ENCODE data around the gene DNAJB6.
"Not testable (repeated sequence)": the region's sequence is repeated elsewhere in the genome, so short reads cannot be mapped to it uniquely, and the experiment has no call there.

Gene DNAJB6

DNA sequence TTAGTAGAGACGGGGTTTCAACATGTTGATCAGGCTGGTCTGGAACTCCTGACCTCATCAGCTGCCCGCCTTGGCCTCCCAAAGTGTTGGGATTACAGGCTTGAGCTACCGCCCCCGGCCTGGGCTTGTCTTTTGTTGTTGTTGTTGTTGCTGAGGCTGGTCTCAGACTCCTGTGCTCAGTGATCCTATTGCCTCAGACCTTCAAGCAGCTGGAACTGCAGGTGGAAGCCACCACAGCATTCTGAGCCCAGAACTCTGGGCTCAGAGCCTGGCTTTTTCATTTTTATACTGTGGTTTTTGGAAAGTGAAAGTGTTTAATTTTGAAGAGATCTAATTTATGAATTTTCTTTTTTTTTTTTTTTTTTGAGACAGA, 16.2 kb upstream of the DNAJB6 start:
- no peak for DNase-seq
- Histone ChIP-seq H3K36me3 (ENCODE audit: control insufficient read depth, insufficient read depth, low read length) (no peaks in the 10 kb centered on the region), H3K27ac (ENCODE audit: insufficient read depth, low read length, poor library complexity, severe bottlenecking) (no peak overlapping the region), H3K4me3 (ENCODE audit: insufficient read depth, low read depth, low read length, poor library complexity, severe bottlenecking) (no peak overlapping the region), H3K27me3 (replicated peaks; ENCODE audit: control insufficient read depth, insufficient read depth, low read length, poor library complexity, severe bottlenecking) (no peaks in the 10 kb centered on the region), H3K4me1 (ENCODE audit: control insufficient read depth, insufficient read depth, low read length, poor library complexity, severe bottlenecking) (no peaks in the 10 kb centered on the region), H3K9me3 (ENCODE audit: control insufficient read depth, low read length) (no peaks in the 10 kb centered on the region)

DNA sequence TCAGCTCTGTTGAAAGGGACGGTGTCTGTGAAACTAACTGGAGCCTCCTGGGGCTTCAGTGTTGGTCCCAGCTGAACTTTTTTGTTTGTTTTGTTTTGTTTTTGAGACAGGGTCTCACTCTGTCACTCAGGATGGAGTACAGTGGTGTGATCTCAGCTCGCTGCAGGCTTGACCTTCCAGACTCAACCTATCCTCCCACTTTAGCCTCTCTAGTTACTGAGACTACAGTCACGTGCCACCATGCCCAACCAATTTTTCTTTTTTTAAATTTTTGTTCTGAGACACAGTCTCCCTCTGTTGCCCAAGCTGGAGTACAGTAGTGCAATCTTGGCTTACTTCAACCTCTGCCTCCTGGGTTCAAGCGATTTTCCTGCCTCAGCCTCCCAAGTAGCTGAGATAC, 13.4 kb upstream of the DNAJB6 start:
- Histone ChIP-seq H3K9me3 (ENCODE audit: control insufficient read depth, low read length) (no peaks in the 10 kb centered on the region), H3K36me3 (ENCODE audit: control insufficient read depth, insufficient read depth, low read length) (no peaks in the 10 kb centered on the region), H3K4me1 (ENCODE audit: control insufficient read depth, insufficient read depth, low read length, poor library complexity, severe bottlenecking) (no peaks in the 10 kb centered on the region), H3K27ac (ENCODE audit: insufficient read depth, low read length, poor library complexity, severe bottlenecking) (no peak overlapping the region), H3K27me3 (replicated peaks; ENCODE audit: control insufficient read depth, insufficient read depth, low read length, poor library complexity, severe bottlenecking) (no peaks in the 10 kb centered on the region), H3K4me3 (ENCODE audit: insufficient read depth, low read depth, low read length, poor library complexity, severe bottlenecking) (no peak overlapping the region)
- DNase-seq, result no peak

DNA sequence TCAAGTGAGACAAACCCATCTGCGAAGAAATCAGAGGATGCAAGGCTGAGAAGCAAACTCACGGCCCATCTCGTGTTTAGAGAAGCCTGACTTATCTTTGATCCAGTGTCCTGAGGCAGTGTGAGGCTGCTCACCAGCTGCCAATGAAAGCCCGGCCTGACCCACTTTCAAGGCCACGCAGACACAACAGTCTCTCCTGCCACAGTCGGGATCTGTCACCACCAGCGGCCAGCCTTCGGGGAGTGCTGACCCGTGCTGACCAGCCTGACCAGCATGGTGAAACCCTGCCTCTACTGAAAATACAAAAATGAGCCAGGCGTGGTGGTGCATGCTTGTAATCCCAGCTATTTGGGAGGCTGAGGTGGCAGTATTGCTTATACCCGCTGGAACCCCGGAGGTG, 7.4 kb upstream of the DNAJB6 start:
- Histone ChIP-seq H3K36me3 (ENCODE audit: control insufficient read depth, insufficient read depth, low read length) (no peaks in the 10 kb centered on the region), H3K27me3 (replicated peaks; ENCODE audit: control insufficient read depth, insufficient read depth, low read length, poor library complexity, severe bottlenecking) (no peaks in the 10 kb centered on the region), H3K4me1 (ENCODE audit: control insufficient read depth, insufficient read depth, low read length, poor library complexity, severe bottlenecking) (no peaks in the 10 kb centered on the region), H3K4me3 (ENCODE audit: insufficient read depth, low read depth, low read length, poor library complexity, severe bottlenecking) (no peak overlapping the region), H3K9me3 (ENCODE audit: control insufficient read depth, low read length) (no peaks in the 10 kb centered on the region), H3K27ac (ENCODE audit: insufficient read depth, low read length, poor library complexity, severe bottlenecking) (no peak overlapping the region)
- DNase-seq, result no peak

DNA sequence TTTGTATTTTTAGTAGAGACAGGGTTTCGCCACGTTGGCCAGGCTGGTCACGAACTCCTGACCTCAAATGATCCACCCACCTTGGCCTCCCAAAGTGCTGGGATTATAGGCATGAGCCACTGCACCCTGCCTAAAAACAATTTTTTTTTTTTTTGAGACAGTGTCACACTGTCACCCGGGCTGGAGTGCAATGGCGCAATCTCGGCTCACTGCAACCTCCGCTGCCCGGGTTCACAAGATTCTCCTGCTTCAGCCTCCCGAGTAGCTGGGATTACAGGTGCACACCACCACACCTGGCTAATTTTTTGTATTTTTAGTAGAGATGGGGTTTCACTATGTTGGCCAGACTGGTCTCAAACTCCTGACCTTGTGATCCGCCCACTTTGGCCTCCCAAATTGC, 6.2 kb upstream of the DNAJB6 start:
- not testable (repeated sequence) for H3K36me3 ChIP-seq (ENCODE audit: control insufficient read depth, insufficient read depth, low read length); DNase-seq; H3K27ac ChIP-seq (ENCODE audit: insufficient read depth, low read length, poor library complexity, severe bottlenecking); H3K4me1 ChIP-seq (ENCODE audit: control insufficient read depth, insufficient read depth, low read length, poor library complexity, severe bottlenecking); H3K27me3 ChIP-seq (replicated peaks; ENCODE audit: control insufficient read depth, insufficient read depth, low read length, poor library complexity, severe bottlenecking); H3K4me3 ChIP-seq (ENCODE audit: insufficient read depth, low read depth, low read length, poor library complexity, severe bottlenecking); H3K9me3 ChIP-seq (ENCODE audit: control insufficient read depth, low read length)

DNA sequence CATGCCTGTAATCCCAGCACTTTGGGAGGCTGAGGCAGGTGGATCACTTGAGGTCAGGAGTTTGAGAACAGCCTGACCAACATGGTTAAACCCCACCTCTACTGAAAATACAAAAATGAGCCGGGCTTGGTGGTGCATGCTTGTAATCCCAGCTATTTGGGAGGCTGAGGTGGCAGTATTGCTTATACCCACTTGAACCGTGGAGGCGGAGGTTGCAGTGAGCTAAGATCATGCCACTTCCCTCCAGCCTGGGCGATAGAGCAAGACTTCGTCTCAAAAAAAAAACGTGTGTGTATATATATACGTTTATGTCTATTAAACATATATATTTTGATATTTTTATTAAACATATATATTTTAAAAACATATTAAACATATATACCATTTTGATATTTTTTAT, 5.8 kb upstream of the DNAJB6 start:
- DNase-seq; H3K4me1 ChIP-seq (ENCODE audit: control insufficient read depth, insufficient read depth, low read length, poor library complexity, severe bottlenecking); H3K9me3 ChIP-seq (ENCODE audit: control insufficient read depth, low read length); H3K4me3 ChIP-seq (ENCODE audit: insufficient read depth, low read depth, low read length, poor library complexity, severe bottlenecking); H3K36me3 ChIP-seq (ENCODE audit: control insufficient read depth, insufficient read depth, low read length); H3K27ac ChIP-seq (ENCODE audit: insufficient read depth, low read length, poor library complexity, severe bottlenecking); H3K27me3 ChIP-seq (replicated peaks; ENCODE audit: control insufficient read depth, insufficient read depth, low read length, poor library complexity, severe bottlenecking): not testable (repeated sequence)

DNA sequence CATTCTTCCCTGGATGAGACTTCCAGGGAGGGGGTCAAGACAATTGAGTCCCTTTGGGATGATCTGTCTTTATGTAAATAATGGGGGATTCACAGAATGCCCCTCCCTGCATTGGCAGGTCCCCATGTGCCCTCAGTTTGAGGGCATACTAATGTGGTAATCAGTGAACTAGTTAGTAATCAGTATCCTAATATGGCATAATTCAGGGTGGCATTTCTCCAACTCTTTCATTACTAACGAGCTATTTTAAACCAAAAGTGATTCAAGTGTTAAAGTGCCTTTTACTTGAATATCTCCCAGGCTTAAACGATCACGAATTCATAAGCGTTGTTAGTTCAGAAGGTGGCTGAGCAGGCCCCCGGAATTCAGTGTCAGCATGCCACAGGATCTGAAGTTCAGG, 1.6 kb upstream of the DNAJB6 start:
- H3K27ac ChIP-seq (ENCODE audit: insufficient read depth, low read length, poor library complexity, severe bottlenecking), result no peak overlapping the region
- no peaks in the 10 kb centered on the region for H3K9me3 ChIP-seq (ENCODE audit: control insufficient read depth, low read length)
- peaks cover 16% of the 10 kb centered on the region for H3K4me1 ChIP-seq (ENCODE audit: control insufficient read depth, insufficient read depth, low read length, poor library complexity, severe bottlenecking)
- no peak overlapping the region for H3K4me3 ChIP-seq (ENCODE audit: insufficient read depth, low read depth, low read length, poor library complexity, severe bottlenecking)
- no peaks in the 10 kb centered on the region for H3K36me3 ChIP-seq (ENCODE audit: control insufficient read depth, insufficient read depth, low read length)
- no peaks in the 10 kb centered on the region for H3K27me3 ChIP-seq (replicated peaks; ENCODE audit: control insufficient read depth, insufficient read depth, low read length, poor library complexity, severe bottlenecking)
- DNase-seq, result no peak

DNA sequence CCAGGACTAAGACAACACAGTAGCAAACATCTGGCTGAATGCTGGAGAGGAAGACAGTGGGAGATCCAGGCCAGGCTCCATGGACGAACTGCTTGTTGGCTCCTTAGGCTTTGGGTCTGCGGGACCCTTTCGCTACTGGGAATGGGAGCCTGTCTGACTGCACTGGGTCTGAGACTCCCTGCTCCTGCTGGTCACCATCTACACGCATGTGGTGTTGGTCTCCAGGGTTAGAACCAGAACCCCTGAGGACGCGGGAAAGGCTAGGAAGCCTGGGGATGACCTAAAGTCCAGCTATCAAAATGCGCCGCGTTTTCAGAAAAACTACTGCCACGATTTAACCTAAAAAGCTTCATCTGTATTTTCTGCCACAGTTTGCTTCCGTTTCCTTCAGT, 817 bp upstream of the DNAJB6 start:
- Histone ChIP-seq H3K36me3 (ENCODE audit: control insufficient read depth, insufficient read depth, low read length) (no peaks in the 10 kb centered on the region), H3K27me3 (replicated peaks; ENCODE audit: control insufficient read depth, insufficient read depth, low read length, poor library complexity, severe bottlenecking) (no peaks in the 10 kb centered on the region), H3K9me3 (ENCODE audit: control insufficient read depth, low read length) (no peaks in the 10 kb centered on the region), H3K27ac (ENCODE audit: insufficient read depth, low read length, poor library complexity, severe bottlenecking) (peak overlapping the region; percentile 85), H3K4me1 (ENCODE audit: control insufficient read depth, insufficient read depth, low read length, poor library complexity, severe bottlenecking) (peaks cover 21% of the 10 kb centered on the region), H3K4me3 (ENCODE audit: insufficient read depth, low read depth, low read length, poor library complexity, severe bottlenecking) (peak overlapping the region; percentile 87)
- DNase-seq, result no peak

DNA sequence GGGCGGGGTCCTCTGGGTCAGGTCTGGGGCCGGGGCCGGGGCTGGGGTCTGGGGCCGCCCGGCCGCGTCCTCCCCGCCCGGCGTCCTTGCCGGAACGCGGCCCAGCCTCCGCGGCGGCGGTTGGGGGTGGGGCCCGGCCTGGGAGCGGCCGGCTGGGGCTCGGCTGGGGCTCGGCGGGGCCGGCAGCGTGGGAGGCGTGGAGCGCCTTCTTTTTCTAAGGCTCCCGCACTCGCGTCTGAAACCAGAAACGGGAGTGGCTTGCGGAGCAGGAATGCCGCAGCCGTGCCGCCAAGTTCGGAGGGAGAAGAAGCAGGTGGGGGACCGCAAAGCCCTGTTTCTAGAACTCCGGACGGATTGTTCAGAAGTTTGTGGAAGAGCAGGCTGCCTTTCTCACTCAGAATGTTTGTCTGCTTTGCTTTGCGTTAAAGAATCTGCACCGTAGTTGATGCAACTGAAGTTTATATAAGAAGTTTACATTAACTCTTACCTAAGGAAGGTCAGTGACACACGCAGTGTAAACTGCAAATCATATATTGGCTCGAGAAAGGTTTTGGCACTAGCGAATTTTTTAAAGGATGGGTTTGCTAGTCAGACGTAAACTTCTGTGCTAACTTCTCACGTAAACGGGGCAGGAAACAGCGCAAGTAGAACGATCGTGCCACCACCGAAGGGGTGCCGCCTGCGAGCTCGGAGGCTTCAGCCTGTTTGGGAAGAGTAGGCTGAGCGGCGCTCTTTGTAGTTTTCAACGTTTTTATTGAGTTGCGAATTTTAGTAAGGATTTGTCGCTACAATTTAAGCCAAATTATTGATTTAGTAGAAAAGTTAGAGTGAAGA, 729 bp downstream of the DNAJB6 start:
- H3K9me3 ChIP-seq (ENCODE audit: control insufficient read depth, low read length), result no peaks in the 10 kb centered on the region
- peak overlapping the region; percentile 85 for H3K27ac ChIP-seq (ENCODE audit: insufficient read depth, low read length, poor library complexity, severe bottlenecking)
- H3K27me3 ChIP-seq (replicated peaks; ENCODE audit: control insufficient read depth, insufficient read depth, low read length, poor library complexity, severe bottlenecking), result no peaks in the 10 kb centered on the region
- H3K4me1 ChIP-seq (ENCODE audit: control insufficient read depth, insufficient read depth, low read length, poor library complexity, severe bottlenecking), result peaks cover 22% of the 10 kb centered on the region
- peak; percentile 29 to 47 (median 29) for DNase-seq
- no peaks in the 10 kb centered on the region for H3K36me3 ChIP-seq (ENCODE audit: control insufficient read depth, insufficient read depth, low read length)
- peak overlapping the region; percentile 87 for H3K4me3 ChIP-seq (ENCODE audit: insufficient read depth, low read depth, low read length, poor library complexity, severe bottlenecking)

DNA sequence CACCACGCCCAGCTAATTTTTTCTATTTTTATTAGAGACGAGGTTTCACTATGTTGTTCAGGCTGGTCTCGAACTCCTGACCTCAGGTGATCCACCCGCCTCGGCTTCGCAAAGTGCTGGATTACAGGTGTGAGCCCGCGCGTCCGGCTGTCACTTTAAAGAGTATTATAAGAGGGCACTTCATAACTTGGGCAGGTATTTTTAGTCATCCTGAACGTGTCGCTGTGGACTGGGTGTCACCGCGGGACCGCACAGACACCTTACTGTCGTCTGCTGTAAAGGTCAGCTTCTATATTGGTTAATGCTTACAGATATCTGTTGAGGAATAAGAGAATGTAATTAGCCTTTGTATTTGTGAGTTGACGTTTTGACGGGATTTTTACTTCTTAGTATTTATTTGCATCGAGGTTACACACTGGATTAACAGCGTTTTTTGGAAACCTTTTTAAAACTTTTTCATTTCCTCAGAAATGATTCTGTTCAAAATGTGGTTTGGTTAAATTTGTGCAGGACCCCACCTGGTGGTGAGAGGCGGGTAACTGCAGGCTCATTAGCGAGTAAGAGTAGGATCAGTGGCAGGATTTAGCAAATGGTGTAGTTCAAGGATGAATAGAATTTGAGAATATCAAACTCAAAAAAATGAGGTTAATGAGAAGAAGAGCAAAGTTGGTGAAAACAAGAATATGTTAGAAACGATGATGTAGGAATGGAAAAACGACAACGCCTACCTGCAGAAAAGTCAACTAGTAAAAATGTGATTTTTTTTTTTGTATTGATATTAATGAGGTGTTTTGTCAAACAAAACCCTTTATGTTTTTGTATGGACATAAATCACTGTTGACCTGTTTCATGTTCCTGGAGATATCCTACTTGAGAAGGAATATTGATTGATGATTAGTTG, 3.2 kb downstream of the DNAJB6 start:
- peaks cover 24% of the 10 kb centered on the region for H3K4me1 ChIP-seq (ENCODE audit: control insufficient read depth, insufficient read depth, low read length, poor library complexity, severe bottlenecking)
- no peaks in the 10 kb centered on the region for H3K27me3 ChIP-seq (replicated peaks; ENCODE audit: control insufficient read depth, insufficient read depth, low read length, poor library complexity, severe bottlenecking)
- H3K4me3 ChIP-seq (ENCODE audit: insufficient read depth, low read depth, low read length, poor library complexity, severe bottlenecking), result no peak overlapping the region
- no peaks in the 10 kb centered on the region for H3K36me3 ChIP-seq (ENCODE audit: control insufficient read depth, insufficient read depth, low read length)
- peak; percentile 23 to 51 (median 43) for DNase-seq
- H3K9me3 ChIP-seq (ENCODE audit: control insufficient read depth, low read length), result no peaks in the 10 kb centered on the region
- H3K27ac ChIP-seq (ENCODE audit: insufficient read depth, low read length, poor library complexity, severe bottlenecking), result no peak overlapping the region

Data from effector memory CD4-positive, alpha-beta T cell (primary cell).